ACHN (cell line): ENCODE data around the gene LPGAT1.
"Not testable (repeated sequence)": the region's sequence is repeated elsewhere in the genome, so short reads cannot be mapped to it uniquely, and the experiment has no call there.

ENCODE experiments used
- DNase-seq: peaks from one replicate; pipeline ENCODE4 v3.0.0-alpha.2; 2015
- in situ Hi-C: cut with HindIII; loops from 2 replicates; pipeline ENCODE4 v1.10.0; 2017; ENCODE audit warnings: low sequenced_read_pairs, low pct_ligation_motif_present, low pct_unique_long_range_greater_than_20kb

LPGAT1 gene

DNA sequence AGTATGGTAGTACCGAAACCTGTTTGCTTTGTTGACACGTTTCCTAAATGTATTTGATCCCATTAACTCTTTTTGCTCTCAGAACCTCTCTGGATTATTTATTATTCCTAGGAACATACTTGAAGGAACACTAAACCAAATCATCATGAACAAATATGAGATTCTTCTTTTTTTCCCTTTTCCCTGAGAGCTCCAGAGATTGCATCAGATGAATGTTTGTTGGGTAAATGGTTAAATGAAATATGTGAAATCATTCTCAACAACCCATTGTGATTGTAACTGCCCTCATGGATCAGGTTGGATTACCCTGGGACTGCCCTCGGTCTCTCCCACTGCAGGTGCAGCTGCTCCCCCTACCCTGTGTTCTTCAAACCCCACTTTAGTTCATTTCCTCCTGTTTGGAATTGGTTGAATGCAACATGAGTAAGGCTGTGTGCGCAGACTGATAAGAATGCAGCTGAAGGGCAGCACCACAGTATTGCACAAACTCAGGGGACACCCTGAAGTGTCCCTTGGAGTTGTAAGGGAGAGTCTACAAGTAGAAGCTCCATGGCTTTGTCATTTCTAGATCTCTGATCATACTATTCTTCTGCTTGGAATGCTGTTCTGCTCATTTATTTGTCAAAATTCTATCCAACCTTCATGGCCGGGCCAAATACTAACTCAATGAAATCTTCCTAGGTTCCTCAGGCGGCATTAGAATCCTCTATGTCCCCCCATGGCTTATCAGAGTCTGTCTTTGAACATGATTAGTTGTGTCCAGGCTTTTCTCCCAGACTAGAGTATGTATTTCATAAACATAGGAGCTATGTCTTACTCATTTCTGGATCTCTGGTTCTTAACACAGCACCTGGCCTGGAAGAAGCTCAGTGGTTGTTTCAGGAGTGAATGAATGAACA, 108.0 kb downstream of the LPGAT1 start:
- DNase-seq: no peak
- in situ Hi-C loops: no loop called here

DNA sequence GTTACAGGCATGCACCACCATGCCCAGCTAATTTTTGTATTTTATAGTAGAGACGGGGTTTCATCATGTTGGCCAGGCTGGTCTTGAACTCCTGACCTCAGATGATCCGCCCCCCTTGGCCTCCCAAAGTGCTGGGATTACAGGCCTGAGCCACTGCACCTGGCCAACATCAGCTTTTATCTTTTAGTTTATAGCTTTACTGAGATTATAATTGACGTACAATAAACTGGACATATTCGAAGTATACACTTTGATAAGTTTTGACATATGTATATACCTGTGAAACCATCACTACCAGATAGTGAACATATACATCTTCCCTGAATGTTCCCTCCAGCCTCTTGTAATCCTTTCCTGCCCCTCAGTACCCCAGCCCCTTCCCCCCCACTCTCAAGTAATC, 114.0 kb downstream of the LPGAT1 start:
- in situ Hi-C loops, DNase-seq: not testable (repeated sequence)

- DNase-seq: no peak
- in situ Hi-C loops: no loop called here
These were observed 114.6 kb downstream of the LPGAT1 start for GRCh38 chr1:211715971-211716370.

DNA sequence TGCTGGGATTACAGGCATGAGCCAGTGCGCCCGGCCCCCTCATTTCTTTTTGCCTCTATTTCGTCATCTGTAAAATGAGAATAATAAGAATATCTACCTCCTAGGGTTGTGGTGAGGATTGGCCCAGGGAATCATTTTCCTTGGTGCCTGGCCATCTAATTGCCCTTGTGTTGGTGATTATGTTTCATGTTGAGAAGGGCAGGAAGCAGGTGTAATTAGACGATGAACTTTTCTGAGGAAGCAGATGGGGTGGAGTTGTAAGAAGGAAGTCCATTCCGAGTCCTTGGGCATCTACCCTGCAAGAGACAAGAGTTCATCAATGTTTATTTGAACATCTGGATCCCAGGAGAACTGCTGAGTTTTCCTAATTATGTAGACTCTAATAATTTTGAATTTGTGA, 116.4 kb downstream of the LPGAT1 start:
- in situ Hi-C loops: no loop called here
- DNase-seq: no peak

DNA sequence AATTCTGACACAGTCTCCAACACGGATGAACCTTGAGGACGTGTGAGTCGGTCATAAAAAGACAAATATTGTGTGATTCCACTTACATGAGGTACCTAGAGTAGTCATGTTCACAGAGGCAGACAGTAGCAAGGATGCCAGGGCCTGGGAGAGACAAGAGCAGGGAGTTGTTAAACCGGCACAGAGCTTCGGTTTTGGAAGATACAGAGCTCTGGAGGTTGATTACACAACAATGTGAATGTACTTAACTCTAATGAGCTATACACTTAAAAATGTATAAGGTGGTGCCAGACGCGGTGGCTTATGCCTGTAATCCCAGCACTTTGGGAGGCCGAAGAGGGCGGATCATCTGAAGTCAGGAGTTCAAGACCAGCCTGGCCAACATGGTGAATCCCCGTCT, 117.3 kb downstream of the LPGAT1 start:
- DNase-seq: no peak
- in situ Hi-C loops: no loop called here

GRCh38 chr1:211711315-211711705, 119.3 kb downstream of the LPGAT1 start:
- in situ Hi-C loops: no loop called here
- no peak for DNase-seq

- no peak for DNase-seq
- in situ Hi-C loops: no loop called here
These were observed 119.8 kb downstream of the LPGAT1 start for GRCh38 chr1:211710566-211711314.

DNA sequence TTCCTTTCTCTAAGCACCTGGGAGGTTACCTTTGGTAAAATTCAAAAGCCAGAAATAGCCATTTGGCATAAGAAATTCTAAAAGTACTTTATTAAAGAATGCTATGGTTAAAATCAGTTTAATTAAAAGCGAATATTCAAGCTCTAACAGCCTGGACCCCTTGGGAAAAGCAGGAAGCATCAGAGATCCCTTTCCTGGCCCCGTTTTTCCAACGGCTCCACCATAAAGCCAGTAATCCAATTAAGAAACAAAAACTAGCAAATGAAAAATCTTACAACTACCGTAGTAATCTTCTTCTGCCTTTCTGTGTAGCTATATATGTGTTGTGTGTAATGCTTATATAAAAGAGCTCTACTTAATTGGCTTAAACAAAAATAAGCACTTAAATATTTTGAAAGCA, 121.6 kb downstream of the LPGAT1 start:
- no peak for DNase-seq
- in situ Hi-C loops: no loop called here

- DNase-seq: no peak
- in situ Hi-C loops: no loop called here
These were observed 122.6 kb downstream of the LPGAT1 start for GRCh38 chr1:211708006-211708405.

DNA sequence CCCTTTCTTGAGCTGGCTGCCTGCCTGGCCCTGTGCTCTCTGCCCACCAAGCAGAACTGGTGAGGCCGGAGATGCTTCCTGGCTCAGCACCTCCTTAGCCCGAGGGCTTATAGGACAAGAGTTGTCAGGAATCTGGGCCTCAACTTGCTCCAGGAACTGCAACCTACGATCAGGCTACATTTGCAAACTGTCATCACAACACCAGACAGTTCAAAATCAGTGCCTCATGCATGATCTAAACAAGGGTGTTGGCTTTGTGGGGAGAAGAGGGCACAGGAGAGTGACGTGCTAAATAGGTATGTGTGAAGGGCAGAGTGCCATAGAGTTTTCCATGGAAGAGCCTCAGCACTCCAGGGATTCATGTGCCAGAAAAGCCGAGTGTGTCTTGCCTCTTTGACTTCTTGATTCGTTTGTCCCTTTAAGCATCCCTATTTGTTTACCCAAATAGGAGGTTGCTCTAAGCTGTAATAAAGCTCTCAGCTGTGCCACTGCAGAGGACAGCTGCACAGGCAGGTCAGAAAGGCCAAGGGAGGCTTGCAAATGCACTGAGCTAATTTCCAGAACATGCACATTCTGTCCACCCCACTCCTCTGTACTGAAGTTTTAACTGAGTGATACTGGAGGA, 125.0 kb downstream of the LPGAT1 start:
- no peak for DNase-seq
- in situ Hi-C loops: no loop called here

DNA sequence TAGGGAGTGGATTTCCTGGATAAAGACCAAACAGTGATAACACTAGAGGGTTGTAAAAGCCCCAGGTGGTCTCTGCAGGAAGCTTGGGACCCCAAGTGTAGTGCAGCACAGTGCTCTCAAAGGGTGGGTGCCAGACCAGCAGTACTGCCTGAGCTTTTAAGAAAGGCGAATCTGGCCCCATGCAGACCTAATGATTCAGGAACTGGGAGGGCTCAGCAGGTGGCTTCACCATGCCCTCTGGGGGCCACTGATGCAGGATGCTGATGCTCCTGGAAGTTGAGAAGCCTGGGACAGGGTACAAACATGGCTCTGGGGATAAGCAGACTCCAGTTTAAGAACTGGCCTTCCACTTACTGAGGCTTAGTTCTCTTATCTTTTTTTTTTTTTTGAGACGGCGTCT, 126.0 kb downstream of the LPGAT1 start:
- DNase-seq: no peak
- in situ Hi-C loops: no loop called here

DNA sequence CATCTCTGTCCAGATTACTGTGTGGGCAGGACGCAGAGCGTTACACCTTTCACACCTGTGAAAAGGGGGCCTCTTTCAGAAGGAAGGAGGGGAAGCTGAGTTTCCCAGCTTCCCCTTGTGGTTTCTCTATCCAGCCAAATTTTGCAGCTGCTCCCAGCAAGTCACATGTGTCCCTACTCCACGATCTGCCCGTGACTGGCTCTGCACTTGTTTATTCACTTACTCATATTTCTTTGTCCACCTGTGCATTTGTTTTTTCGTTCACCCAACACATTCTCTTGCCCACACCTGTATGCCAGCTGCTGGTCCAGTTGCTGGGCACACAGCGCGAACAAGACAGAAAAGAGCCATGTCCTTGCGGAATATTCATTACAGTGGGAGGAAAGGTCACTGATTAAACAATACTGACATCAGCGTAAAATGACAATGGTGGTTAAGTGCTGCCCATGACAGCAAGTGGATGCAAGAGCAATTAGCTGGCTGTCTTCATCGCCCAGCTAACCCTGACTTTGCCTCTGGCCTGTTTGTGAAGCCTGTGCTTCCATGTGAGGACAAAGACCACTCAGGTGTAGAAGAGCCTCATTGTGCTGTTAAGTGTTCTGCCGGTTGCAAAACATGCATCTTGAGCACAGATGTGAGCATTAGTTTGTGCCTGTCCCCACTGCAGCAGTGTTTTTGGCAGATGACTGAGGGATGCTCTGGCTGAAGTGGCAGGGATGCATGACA, 126.6 kb downstream of the LPGAT1 start:
- in situ Hi-C loops: no loop called here
- DNase-seq: no peak

DNA sequence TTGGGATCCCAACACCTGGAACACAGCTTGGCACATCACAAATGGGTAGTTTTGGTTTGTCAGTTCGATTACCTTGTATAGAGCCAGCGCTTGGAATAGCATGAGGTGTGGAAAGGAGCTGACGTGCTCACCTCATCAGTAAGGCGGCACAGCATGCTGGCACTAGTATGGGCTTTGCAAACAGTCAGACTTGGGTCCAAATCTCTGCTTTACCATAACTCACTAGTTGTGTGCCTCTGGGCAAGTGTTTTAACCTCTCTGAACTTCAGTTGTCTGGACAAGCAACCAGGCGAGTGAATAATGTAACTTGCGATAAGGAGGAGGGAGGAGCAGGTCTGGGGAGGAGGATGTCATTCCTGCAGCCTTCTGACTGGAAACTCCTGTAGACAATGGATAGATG, 128.8 kb downstream of the LPGAT1 start:
- no peak for DNase-seq
- in situ Hi-C loops: no loop called here

- no peak for DNase-seq
- in situ Hi-C loops: no loop called here
These were observed 131.5 kb downstream of the LPGAT1 start for GRCh38 chr1:211699059-211699458.

DNA sequence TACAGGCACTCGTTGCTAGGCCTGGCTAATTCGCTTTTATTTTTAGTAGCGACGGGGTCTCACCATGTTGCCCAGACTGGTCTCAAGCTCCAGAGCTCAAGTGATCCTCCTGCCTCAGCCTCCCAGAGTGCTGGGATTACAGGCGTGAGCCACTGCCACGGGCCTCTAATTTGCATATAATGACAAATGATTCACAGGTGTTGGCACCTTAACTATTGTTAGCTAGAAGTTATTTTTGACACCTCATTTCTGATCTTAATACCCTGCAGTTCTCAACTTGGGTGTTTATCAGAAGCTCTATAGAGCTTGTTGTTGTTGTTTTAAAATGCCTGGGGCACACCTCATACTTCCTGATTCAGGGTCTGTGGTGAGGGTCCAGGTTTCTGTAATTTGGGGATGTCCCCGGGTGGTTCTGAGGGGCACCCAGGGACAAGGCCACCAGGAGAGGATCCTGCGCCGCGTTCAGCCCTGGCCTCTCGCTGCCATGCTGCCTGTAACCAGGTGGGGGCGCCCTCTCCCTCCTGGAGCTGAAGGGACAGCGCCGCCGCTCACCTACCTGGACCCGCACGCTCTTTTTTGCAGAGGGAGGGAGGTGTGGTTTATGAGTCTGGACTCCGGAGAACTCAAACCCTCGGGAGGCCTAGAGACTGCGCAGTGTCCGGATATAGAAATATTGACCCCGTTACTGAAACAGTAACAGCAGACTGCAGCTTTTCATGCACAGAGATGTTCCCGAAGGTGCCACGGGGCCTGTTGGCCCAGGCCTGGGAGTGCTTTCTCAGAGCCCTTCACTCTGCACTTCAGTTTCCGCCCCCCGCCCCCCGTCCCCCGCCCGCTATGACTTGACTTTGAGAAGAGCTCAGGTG, 132.2 kb downstream of the LPGAT1 start:
- DNase-seq: peak; percentile 68
- in situ Hi-C loops: no loop called here

GRCh38 chr1:211697356-211697755, 133.2 kb downstream of the LPGAT1 start:
- DNase-seq: no peak
- in situ Hi-C loops: no loop called here

DNA sequence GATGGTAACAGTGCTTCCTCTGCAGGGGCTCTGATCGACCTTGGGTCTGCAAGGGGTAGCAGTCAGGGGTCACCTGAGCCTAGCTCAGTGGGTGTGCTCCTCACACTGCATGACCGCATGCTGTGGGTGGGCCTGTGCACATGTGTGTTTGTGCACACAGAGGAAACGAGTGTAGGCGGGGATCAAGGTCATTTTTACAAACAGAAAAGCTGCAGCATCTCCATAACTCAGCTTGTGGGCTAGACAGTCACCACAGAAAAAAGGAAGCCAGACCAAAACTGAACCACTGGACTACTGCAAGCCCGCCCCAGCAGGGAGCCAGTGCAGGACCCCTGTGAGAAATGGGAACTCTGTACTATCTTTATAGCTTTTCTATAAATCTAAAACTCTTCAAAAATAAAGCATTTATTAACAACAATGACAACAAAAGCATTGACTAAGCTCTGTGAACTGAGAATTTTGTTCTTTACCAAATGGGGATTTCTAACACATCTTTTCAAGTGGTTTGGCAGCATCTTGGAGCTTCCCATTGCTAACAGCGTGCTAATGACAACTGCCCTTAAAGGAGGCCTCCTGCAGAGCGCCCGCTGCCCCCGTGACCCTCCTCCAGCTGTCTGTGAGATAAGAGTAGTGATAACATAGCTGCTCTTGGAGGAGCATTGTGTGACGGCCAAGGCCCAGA, 135.3 kb downstream of the LPGAT1 start:
- DNase-seq: no peak
- in situ Hi-C loops: no loop called here
